Activated T-cell treated with anti-CD3 and anti-CD28 coated beads for 4 hours (primary cell): ENCODE measurements around the gene CXorf66.
A peak's percentile ranks its signal among the peaks of the same experiment; 100 is the strongest.
"Not testable (repeated sequence)": the region's sequence is repeated elsewhere in the genome, so short reads cannot be mapped to it uniquely, and the experiment has no call there.

Experiments
- DNase-seq: peaks from one replicate; pipeline ENCODE4 v3.0.0-alpha.2; 2020

Gene CXorf66

GRCh38 chrX:139965421-139965820 is at the start of gene CXorf66:
Gene CXorf66 (minus strand): TSS chrX:139965521. CDS start chrX:139965496, 25 bp downstream.
- DNase-seq = no peak

GRCh38 chrX:139982856-139983255 is 17.5 kb upstream of the CXorf66 start:
- DNase-seq = no peak

- no peak for DNase-seq
Observed at GRCh38 chrX:139974471-139974870, 9.2 kb upstream of the CXorf66 start.

GRCh38 chrX:139972629-139973624 is 7.6 kb upstream of the CXorf66 start:
- no peak for DNase-seq

GRCh38 chrX:139972113-139972512 is 6.8 kb upstream of the CXorf66 start:
- no peak for DNase-seq

- DNase-seq = no peak
Observed at GRCh38 chrX:139971394-139971749, 6.1 kb upstream of the CXorf66 start.

GRCh38 chrX:139969286-139969685 is 4.0 kb upstream of the CXorf66 start:
- DNase-seq = no peak

GRCh38 chrX:139967750-139968149 is 2.4 kb upstream of the CXorf66 start:
- no peak for DNase-seq

- DNase-seq = no peak
Observed at GRCh38 chrX:139967300-139967699, 2.0 kb upstream of the CXorf66 start.

- DNase-seq = not testable (repeated sequence)
Observed at GRCh38 chrX:139966159-139966558, 838 bp upstream of the CXorf66 start.

- not testable (repeated sequence) for DNase-seq
Observed at GRCh38 chrX:139961091-139961490, 4.2 kb downstream of the CXorf66 start.

GRCh38 chrX:139949703-139950102 is 15.6 kb downstream of the CXorf66 start:
- DNase-seq = no peak

- no peak for DNase-seq
Observed at GRCh38 chrX:139945075-139945474, 20.2 kb downstream of the CXorf66 start.

GRCh38 chrX:139936259-139936658 is 29.1 kb downstream of the CXorf66 start:
- no peak for DNase-seq

GRCh38 chrX:139933904-139934303 is 31.4 kb downstream of the CXorf66 start:
- no peak for DNase-seq

GRCh38 chrX:139932901-139933796 is 32.2 kb downstream of the CXorf66 start, which contains the start of gene ATP11C:
Gene ATP11C (minus strand): TSS chrX:139933053. CDS start chrX:139932042, 1,011 bp downstream.
- DNase-seq = peak; percentile 73

- peak; percentile 9 for DNase-seq
Observed at GRCh38 chrX:139932073-139932900, 33.0 kb downstream of the CXorf66 start.

GRCh38 chrX:139931646-139932072 is 33.7 kb downstream of the CXorf66 start:
- no peak for DNase-seq

GRCh38 chrX:139930916-139931645 is 34.2 kb downstream of the CXorf66 start:
- peak; percentile 3 for DNase-seq

- DNase-seq = no peak
Observed at GRCh38 chrX:139930401-139930800, 34.9 kb downstream of the CXorf66 start.

GRCh38 chrX:139929876-139930275 is 35.4 kb downstream of the CXorf66 start:
- no peak for DNase-seq

- no peak for DNase-seq
Observed at GRCh38 chrX:139924696-139925095, 40.6 kb downstream of the CXorf66 start.
